HepG2 (cell line): ENCODE data around the gene NAA11. TPM values are rescaled to one million over a fixed set of nuclear protein-coding genes. Genes with fewer than 3 reads are reported as not detected.

ENCODE experiments used
- ATAC-seq: fragments of 200-7000 bp; cut with Tn5 transposase; 3 replicates; pipeline ENCODE4 v1.9.1; 2020; ENCODE audit warnings: mild to moderate bottlenecking, moderate library complexity
- BruUV-seq: library from RNA; stranded (reverse); fragments of 400-500 nt; replicated peaks from 2 replicates; lab custom pipeline; 2021; lab: Mats Ljungman, UMichigan
- CTCF ChIA-PET: fragments of 300-600 bp; formaldehyde crosslinking; extraction: SDS; loops from one replicate; lab custom pipeline; 2021; ENCODE audit warnings: low total read pairs, inconsistent platforms, low intra/inter-chr PET ratio; lab: Yijun Ruan, JAX
- POLR2A ChIA-PET: fragments of 350-600 bp; sonication (Branson Sonifier 250); formaldehyde crosslinking; loops from one replicate; lab custom pipeline; 2020; ENCODE audit warnings: antibody characterized with exemption, inconsistent platforms; lab: Yijun Ruan, JAX
- DNase-seq: peaks from one replicate; pipeline ENCODE4 v3.0.0-alpha.2; 2015; ENCODE audit warnings: low spot score
- FAIRE-seq: peaks from 3 replicates; lab custom pipeline; 2011; peaks lifted over from hg19 to GRCh38; lab: Jason Lieb, UNC
- H2AFZ ChIP-seq: one replicate; pipeline ENCODE4 v1.6.1; 2011; ENCODE audit warnings: low read length, inconsistent platforms
- H3K27ac ChIP-seq: fragments of 300-600 bp; 3 replicates; pipeline ENCODE4 v1.8.0; 2011; ENCODE audit warnings: mixed run types, mild to moderate bottlenecking, mixed read lengths, low read length, inconsistent platforms; ENCODE audit not compliant: insufficient read depth; ENCODE audit errors: extremely low read length
- H3K27me3 ChIP-seq, 2 experiments: fragments of 200-600 bp in 1 of 2; 2 replicates in 1 of 2; 3 replicates in 1 of 2; pipeline versions ENCODE4 v1.6.0 to v1.8.0; 2011; ENCODE audit warnings: low read length in 2 of 2, mild to moderate bottlenecking in 2 of 2, moderate library complexity in 2 of 2, inconsistent platforms in 1 of 2; ENCODE audit not compliant: insufficient read depth in 2 of 2, control insufficient read depth in 1 of 2
- H3K36me3 ChIP-seq, 2 experiments: fragments of 200-600 bp in 1 of 2; replicated peaks in 1 of 2; 2 replicates in 1 of 2; 3 replicates in 1 of 2; pipeline versions ENCODE4 v1.5.1 to v1.8.0; 2011; ENCODE audit warnings: low read length in 2 of 2, inconsistent platforms in 1 of 2; ENCODE audit not compliant: insufficient read depth in 2 of 2, control insufficient read depth in 1 of 2
- H3K4me1 ChIP-seq: 2 replicates; pipeline ENCODE4 v1.5.1; 2012; ENCODE audit warnings: low read length, inconsistent platforms; ENCODE audit not compliant: insufficient read depth
- H3K4me2 ChIP-seq: 2 replicates; pipeline ENCODE4 v1.6.0; 2011; ENCODE audit warnings: low read depth, low read length, inconsistent platforms
- H3K4me3 ChIP-seq, 3 experiments: fragments of 200-600 bp in 1 of 3; sonication (generic), shearing (Covaris generic) in 1 of 3; replicated peaks in 1 of 3; 2 replicates each; pipeline ENCODE4 v1.5.1; 2011 to 2016; ENCODE audit warnings: low read length in 3 of 3, inconsistent platforms in 2 of 3, low read depth in 2 of 3, mild to moderate bottlenecking in 2 of 3, control low read depth in 1 of 3, mixed read lengths in 1 of 3; ENCODE audit not compliant: insufficient read depth in 1 of 3
- H3K79me2 ChIP-seq: one replicate; pipeline ENCODE4 v1.6.1; 2011; ENCODE audit warnings: low read length, inconsistent platforms; ENCODE audit not compliant: insufficient read depth
- H3K9ac ChIP-seq: 2 replicates; pipeline ENCODE4 v1.6.0; 2011; ENCODE audit warnings: mild to moderate bottlenecking, low read depth, low read length, inconsistent platforms; ENCODE audit not compliant: insufficient read depth
- H3K9me3 ChIP-seq: 2 replicates; pipeline ENCODE4 v1.5.1; 2012; ENCODE audit warnings: mild to moderate bottlenecking, low read length
- H4K20me1 ChIP-seq: 2 replicates; pipeline ENCODE4 v1.6.0; 2011; ENCODE audit warnings: inconsistent platforms, mild to moderate bottlenecking, low read length, moderate library complexity; ENCODE audit not compliant: insufficient read depth
- FOXA1 ChIP-seq, 2 experiments: fragments of 450-650 bp in 1 of 2; sonication (generic) in 1 of 2; formaldehyde crosslinking in 1 of 2; IDR thresholded peaks; 2 replicates each; pipeline versions ENCODE4 v1.4.0 to v1.6.1; 2016 to 2020; ENCODE audit warnings: missing genetic modification reagents in 1 of 2
- HMG20A ChIP-seq: IDR thresholded peaks from 2 replicates; pipeline ENCODE4 v1.6.1; 2016; ENCODE audit warnings: borderline replicate concordance
- JUND ChIP-seq: sonication (generic); formaldehyde crosslinking; IDR thresholded peaks from 2 replicates; pipeline ENCODE4 v1.8.0; 2022; ENCODE audit warnings: mild to moderate bottlenecking, missing genetic modification reagents
- NFKB2 ChIP-seq: sonication (generic); formaldehyde crosslinking; IDR thresholded peaks from 2 replicates; pipeline ENCODE4 v1.4.0; 2020; ENCODE audit warnings: missing genetic modification reagents, borderline replicate concordance
- RBAK ChIP-seq: sonication (generic); formaldehyde crosslinking; IDR thresholded peaks from 2 replicates; pipeline ENCODE4 v1.5.1; 2020; ENCODE audit warnings: mild to moderate bottlenecking, missing genetic modification reagents
- RBM39 ChIP-seq: fragments of 200-400 bp; formaldehyde crosslinking; IDR thresholded peaks from one replicate; pipeline ENCODE4 v1.6.1; 2018; ENCODE audit warnings: antibody characterized with exemption, mild to moderate bottlenecking, low read depth, low read length; ENCODE audit not compliant: poor library complexity, severe bottlenecking
- XRCC5 ChIP-seq: fragments of 200-400 bp; formaldehyde crosslinking; optimal IDR thresholded peaks from 2 replicates; pipeline ENCODE3; 2017; ENCODE audit warnings: mild to moderate bottlenecking, low read length
- ZBTB3 ChIP-seq: sonication (generic); formaldehyde crosslinking; IDR thresholded peaks from 2 replicates; pipeline ENCODE4 v1.4.0; 2020; ENCODE audit warnings: low read depth, mild to moderate bottlenecking, moderate library complexity, missing genetic modification reagents, borderline replicate concordance
- ZC3H4 ChIP-seq: sonication (generic); formaldehyde crosslinking; IDR thresholded peaks from 2 replicates; pipeline ENCODE4 v1.4.0; 2020; ENCODE audit warnings: missing genetic modification reagents, borderline replicate concordance
- ZNF274 ChIP-seq: sonication (generic); formaldehyde crosslinking; IDR thresholded peaks from 2 replicates; pipeline ENCODE4 v1.5.1; 2020; ENCODE audit warnings: mild to moderate bottlenecking, missing genetic modification reagents
- ZNF337 ChIP-seq: sonication (generic); formaldehyde crosslinking; IDR thresholded peaks from 2 replicates; pipeline ENCODE4 v1.5.1; 2020; ENCODE audit warnings: missing genetic modification reagents, low read depth, mild to moderate bottlenecking, borderline replicate concordance
- ZNF367 ChIP-seq: sonication (generic); formaldehyde crosslinking; IDR thresholded peaks from 2 replicates; pipeline ENCODE4 v1.4.0; 2020; ENCODE audit warnings: missing genetic modification reagents, borderline replicate concordance
- ZNF510 ChIP-seq: sonication (generic); formaldehyde crosslinking; IDR thresholded peaks from 2 replicates; pipeline ENCODE4 v1.4.0; 2020; ENCODE audit warnings: low read depth, mild to moderate bottlenecking, missing genetic modification reagents
- ZNF543 ChIP-seq: sonication (generic); formaldehyde crosslinking; IDR thresholded peaks from 2 replicates; pipeline ENCODE4 v1.4.0; 2020; ENCODE audit warnings: mild to moderate bottlenecking, missing genetic modification reagents
- ZNF7 ChIP-seq: IDR thresholded peaks from 2 replicates; pipeline ENCODE4 v1.6.1; 2016; ENCODE audit warnings: missing biosample characterization, missing genetic modification reagents
- ZNF891 ChIP-seq: sonication (generic); formaldehyde crosslinking; IDR thresholded peaks from 2 replicates; pipeline ENCODE4 v1.5.0; 2020; ENCODE audit warnings: mild to moderate bottlenecking, missing genetic modification reagents
- WGBS: methylation state at CpG from one replicate; pipeline ENCODE4 v1.1.6; 2017; ENCODE audit warnings: low lambda C conversion rate; 5-methylcytosine and 5-hydroxymethylcytosine counted together
- in situ Hi-C: cut with HindIII; loops from 2 replicates; pipeline ENCODE4 v1.10.0; 2017; ENCODE audit warnings: low pct_unique_long_range_greater_than_20kb; ENCODE audit not compliant: extremely low pct_ligation_motif_present
- intact Hi-C: fragments of 100-400 bp; cut with micrococcal nuclease; formaldehyde crosslinking; loops from one replicate; pipeline ENCODE4 v1.10.0; 2022; ENCODE audit not compliant: unreplicated experiment
- polyA plus RNA-seq, 8 experiments: library from polyadenylated mRNA; depleted of rRNA in 3 of 8; stranded (reverse) in 7 of 8; unstranded in 1 of 8; fragments of >200 nt; fragmentation: Illumina TruSeq in 4 of 8; extraction: Trizol in 4 of 8; gene quantifications; 2 replicates each; pipeline versions ENCODE4 v1.2.1 to v1.2.3, GENCODE V29; 2011 to 2016; ENCODE audit warnings: low read depth in 4 of 8, missing spikeins in 1 of 8, mixed read lengths in 1 of 8; ENCODE audit not compliant: insufficient read depth in 1 of 8
- total RNA-seq, 5 experiments: library from RNA; depleted of rRNA; stranded (reverse); fragments of >200 nt; fragmentation: Illumina TruSeq; extraction: Trizol; gene quantifications; 2 replicates each; pipeline ENCODE4 v1.2.3, GENCODE V29; 2016; ENCODE audit warnings: low read depth in 1 of 5
- TF ChIP-seq, protein P1 (sequence below): sonication (generic); formaldehyde crosslinking; IDR thresholded peaks from 2 replicates; pipeline ENCODE4 v1.4.0; 2020; ENCODE audit warnings: missing genetic modification reagents, low read depth, mild to moderate bottlenecking, borderline replicate concordance
- TF ChIP-seq, protein P2 (sequence below): sonication (generic); formaldehyde crosslinking; IDR thresholded peaks from 2 replicates; pipeline ENCODE4 v1.5.1; 2020; ENCODE audit warnings: mild to moderate bottlenecking, missing genetic modification reagents, moderate library complexity
- TF ChIP-seq, protein P3 (sequence below): sonication (generic); formaldehyde crosslinking; IDR thresholded peaks from 2 replicates; pipeline ENCODE4 v1.9.0; 2021; ENCODE audit warnings: missing genetic modification reagents, borderline replicate concordance

Gene NAA11
- total and polyA plus RNA-seq, 2 of the 13 experiments (the other 11 are each of a cell fraction or from before 2014, with no cell fraction given) = not detected

DNA sequence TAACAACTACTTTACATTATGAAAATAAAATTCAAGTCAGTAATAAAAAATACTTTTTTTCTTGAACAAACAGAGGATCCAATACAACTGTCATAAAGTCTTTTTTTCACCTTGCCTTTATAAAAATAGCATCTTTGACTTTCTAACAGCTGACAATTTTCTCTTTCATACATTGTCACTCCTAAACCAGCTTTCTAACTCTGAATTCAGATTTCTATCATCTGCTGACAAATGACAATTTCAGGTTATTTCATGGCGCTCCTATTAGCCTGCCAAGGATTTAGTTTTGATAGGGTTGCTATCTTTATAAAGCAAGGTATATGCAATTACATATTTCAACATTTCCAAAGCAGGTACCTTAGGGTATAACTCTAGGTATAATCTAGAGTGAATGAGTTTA, 14.6 kb downstream of the NAA11 start:
- in situ Hi-C loops = no loop called here
- ATAC-seq = no peak
- CTCF ChIA-PET = no interaction called here
- Histone ChIP-seq H3K9me3 (no peaks in the 10 kb centered on the region), H3K36me3 (no peaks in the 10 kb centered on the region), H3K79me2 (no peaks in the 10 kb centered on the region), H3K9ac (no peak overlapping the region), H3K4me1 (no peaks in the 10 kb centered on the region), H3K4me2 (no peak overlapping the region), H3K27ac (no peak overlapping the region), H3K4me3 (no peak overlapping the region), H3K27me3 (no peaks in the 10 kb centered on the region), H4K20me1 (no peaks in the 10 kb centered on the region), H2AFZ (no peak overlapping the region)
- POLR2A ChIA-PET = no interaction called here
- no peak for FAIRE-seq
- intact Hi-C loops = no loop called here
- 0% methylated on average over 1 of the region's 1 CpG for WGBS
- DNase-seq = no peak
- TF ChIP-seq ZBTB3 (CRISPR knock-in tag) (no peak), ZNF543 (CRISPR knock-in tag) (no peak), ZNF510 (CRISPR knock-in tag) (no peak), ZNF7 (no peak), ZC3H4 (CRISPR knock-in tag) (no peak), HMG20A (CRISPR knock-in tag) (no peak), NFKB2 (CRISPR knock-in tag) (no peak), XRCC5 (no peak), ZNF891 (no peak), RBM39 (no peak), ZNF367 (no peak), ZNF337 (CRISPR knock-in tag) (no peak), RBAK (CRISPR knock-in tag) (no peak), ZNF274 (CRISPR knock-in tag) (no peak), JUND (CRISPR knock-in tag) (no peak), FOXA1 (IDR thresholded peaks at IDR 0.05) (no peak), FOXA1 (CRISPR knock-in tag; IDR thresholded peaks at IDR 0.05) (no peak)
- TF ChIP-seq, protein P1, sequence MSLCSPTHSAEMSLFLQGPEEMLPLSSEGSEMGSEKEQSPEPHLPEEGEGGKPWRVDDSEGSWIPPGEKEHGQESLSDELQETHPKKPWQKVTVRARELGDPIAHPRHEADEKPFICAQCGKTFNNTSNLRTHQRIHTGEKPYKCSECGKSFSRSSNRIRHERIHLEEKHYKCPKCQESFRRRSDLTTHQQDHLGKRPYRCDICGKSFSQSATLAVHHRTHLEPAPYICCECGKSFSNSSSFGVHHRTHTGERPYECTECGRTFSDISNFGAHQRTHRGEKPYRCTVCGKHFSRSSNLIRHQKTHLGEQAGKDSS (CRISPR knock-in tag) = no peak
- TF ChIP-seq, protein P2, sequence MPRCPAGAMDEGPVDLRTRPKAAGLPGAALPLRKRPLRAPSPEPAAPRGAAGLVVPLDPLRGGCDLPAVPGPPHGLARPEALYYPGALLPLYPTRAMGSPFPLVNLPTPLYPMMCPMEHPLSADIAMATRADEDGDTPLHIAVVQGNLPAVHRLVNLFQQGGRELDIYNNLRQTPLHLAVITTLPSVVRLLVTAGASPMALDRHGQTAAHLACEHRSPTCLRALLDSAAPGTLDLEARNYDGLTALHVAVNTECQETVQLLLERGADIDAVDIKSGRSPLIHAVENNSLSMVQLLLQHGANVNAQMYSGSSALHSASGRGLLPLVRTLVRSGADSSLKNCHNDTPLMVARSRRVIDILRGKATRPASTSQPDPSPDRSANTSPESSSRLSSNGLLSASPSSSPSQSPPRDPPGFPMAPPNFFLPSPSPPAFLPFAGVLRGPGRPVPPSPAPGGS (CRISPR knock-in tag) = no peak
- TF ChIP-seq, protein P3, sequence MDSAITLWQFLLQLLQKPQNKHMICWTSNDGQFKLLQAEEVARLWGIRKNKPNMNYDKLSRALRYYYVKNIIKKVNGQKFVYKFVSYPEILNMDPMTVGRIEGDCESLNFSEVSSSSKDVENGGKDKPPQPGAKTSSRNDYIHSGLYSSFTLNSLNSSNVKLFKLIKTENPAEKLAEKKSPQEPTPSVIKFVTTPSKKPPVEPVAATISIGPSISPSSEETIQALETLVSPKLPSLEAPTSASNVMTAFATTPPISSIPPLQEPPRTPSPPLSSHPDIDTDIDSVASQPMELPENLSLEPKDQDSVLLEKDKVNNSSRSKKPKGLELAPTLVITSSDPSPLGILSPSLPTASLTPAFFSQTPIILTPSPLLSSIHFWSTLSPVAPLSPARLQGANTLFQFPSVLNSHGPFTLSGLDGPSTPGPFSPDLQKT (CRISPR knock-in tag) = no peak
- no TSS peak for BruUV-seq
